ENCODE measurements around the gene NPIPB8.
A peak's percentile ranks its signal among the peaks of the same experiment; 100 is the strongest.
"Not testable (repeated sequence)": the region's sequence is repeated elsewhere in the genome, so short reads cannot be mapped to it uniquely, and the experiment has no call there.

The NPIPB8 gene

GRCh38 chr16:28637765-28638164 lies at the start of gene NPIPB8:
NPIPB8 (plus strand) TSS chr16:28638065; CDS start chr16:28638361, 296 bp downstream.
- not testable (repeated sequence) for DNase-seq

DNA sequence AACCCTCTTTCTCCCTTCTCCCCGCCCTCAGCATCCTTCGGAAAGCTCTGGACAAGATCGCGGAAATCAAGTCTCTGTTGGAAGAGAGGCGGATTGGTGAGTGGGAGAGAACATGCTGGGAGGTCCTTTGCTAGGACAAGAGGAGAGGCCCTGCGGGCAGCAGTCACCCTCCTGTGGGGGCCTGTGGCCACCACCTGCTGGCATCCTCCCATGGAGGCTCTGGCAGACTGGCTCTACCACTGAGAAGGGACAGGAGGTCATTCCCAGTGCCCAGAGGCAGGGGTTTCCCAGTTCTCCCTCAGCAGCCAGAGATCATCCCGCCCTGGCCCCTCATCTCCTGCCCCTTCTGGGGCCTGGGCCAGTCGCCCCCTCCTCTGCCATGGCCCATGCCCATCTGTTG lies 48.8 kb upstream of the NPIPB8 start:
- no peak for DNase-seq

- DNase-seq = no peak
Measured at GRCh38 chr16:28589930-28590329, 47.9 kb upstream of the NPIPB8 start.

- no peak for DNase-seq
Measured at GRCh38 chr16:28590384-28591340, 47.2 kb upstream of the NPIPB8 start.

DNA sequence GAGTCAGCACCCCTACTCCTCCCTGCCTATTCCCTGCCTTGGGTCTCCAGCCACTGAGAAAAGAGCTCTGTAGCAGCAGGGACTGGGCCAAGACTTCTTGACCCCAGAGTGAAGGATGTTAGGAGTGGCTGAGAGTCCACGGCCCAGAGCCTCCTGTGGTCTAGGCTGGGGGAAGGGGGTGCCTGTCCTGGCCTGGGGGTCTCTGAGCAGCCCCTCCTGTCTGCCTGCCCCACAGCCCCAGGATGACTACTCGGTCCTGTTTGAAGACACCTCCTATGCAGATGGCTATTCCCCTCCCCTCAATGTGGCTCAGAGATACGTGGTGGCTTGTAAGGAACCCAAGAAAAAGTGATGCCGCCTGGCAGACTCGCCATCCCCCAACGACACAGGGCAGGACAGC lies 46.5 kb upstream of the NPIPB8 start:
- no peak for DNase-seq

DNA sequence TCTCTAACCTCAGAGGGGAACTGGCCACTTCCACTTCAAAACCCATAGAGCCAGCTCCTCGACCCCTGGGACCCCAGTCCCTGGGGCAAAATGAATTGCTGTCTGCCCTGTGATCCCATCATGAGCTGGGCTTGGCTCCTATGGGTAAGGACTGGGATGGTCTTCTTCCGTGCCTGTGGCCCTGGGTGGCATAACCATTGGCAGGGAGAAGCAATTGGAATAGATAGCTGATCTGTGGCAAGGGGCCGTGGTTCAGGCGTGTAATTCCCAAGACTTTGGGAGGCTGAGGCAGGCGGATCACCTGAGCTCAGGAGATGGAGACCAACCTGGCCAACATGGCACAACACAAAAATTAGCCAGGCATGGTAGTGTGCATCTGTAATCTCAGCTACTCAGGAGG lies 45.4 kb upstream of the NPIPB8 start:
- DNase-seq = no peak

GRCh38 chr16:28592979-28593553 lies 44.8 kb upstream of the NPIPB8 start:
- no peak for DNase-seq

GRCh38 chr16:28595451-28595850 lies 42.4 kb upstream of the NPIPB8 start:
- not testable (repeated sequence) for DNase-seq

- DNase-seq = no peak
Measured at GRCh38 chr16:28596115-28596630, 41.7 kb upstream of the NPIPB8 start.

DNA sequence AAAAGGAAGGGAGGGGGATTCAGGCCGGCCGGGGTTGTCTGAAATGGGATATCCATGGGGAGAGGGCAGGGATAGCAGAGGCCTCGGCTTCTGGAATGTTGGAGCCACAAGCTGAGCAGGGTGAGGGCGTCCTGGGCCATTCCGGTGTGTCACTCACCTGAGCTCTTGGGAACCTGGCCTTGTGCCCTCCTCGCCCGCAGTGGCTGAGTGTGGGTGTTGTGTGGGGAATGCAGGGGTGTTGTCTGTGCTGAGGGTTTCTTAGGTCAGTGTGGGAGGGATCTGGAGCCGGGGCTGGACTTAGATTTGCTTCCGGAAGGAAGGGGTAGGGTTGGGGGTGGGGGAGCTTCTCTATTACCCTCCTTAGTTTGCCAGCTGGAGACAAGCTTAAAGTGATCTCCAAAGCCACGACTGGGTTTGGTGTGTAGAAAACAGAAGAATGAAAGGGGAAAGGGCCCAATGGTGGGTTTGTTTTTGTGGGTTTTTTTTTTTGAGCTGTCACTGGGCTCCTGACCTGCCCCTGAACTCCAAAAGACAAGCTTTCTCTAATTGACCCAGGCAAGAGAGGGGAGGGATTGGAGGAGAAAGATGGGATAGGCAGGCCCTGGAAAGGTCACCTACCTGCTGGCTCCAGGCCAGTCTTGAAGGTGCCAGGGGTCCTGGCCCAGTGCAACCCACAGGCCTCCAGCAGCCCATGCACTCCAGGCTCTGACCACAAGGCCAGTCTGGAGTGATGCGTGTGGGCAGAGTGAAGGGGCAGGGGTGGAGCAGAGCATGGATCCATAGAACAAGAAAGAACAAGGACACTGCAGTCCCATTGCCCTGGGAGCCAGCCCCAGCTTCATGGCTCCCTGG lies 40.8 kb upstream of the NPIPB8 start, which contains the start of gene SULT1A2:
TSS of gene SULT1A2 (minus strand) at position 211 of the 852 bp plus-strand sequence. CDS start 1,120 bp downstream, outside the sequence.
- DNase-seq = peak; percentile 74

- DNase-seq = peak; percentile 69
Measured at GRCh38 chr16:28597692-28598261, 40.1 kb upstream of the NPIPB8 start.

DNA sequence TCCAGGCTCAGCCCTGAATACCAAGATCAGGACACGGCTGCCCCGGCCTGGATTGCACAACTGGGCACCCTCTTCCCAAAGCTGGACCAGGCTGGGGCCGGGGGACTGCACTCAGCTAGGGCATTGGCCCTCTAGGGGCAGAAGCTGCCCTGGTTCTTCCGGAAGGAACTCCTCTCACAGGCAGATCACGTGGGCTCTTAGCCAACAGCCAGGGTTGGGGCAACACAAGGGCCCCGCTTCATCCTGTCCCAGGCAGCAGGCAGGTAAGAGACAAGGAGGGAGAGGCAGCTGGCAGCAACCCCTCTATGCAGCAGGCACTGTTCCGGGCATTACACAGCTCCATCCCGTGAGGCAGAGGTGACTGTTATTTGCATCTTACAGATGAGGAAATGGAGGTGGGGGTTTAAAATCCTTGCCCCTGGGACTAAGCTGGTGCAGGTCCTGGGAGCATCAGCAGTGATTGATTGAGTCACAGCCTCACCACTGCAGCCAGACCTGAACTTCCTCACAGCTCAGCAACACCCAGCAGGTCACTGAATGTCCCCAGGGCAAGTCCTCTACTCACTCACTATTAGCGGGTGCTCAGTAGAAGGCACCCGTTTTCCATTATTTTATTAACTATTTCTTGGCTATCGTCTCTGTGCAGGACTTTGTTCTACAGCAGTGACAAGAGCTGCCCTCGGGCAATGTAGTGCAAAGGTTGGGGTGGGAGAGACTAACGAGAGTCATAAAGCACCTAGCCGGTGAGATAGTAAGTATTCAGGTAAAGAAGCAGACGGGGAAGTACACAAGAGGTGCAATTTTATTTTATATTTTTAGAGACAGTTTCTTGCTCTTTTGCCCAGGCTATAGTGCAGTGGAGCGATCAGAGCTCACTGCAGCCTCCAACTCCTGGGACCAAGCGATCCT lies 38.2 kb upstream of the NPIPB8 start:
- not testable (repeated sequence) for DNase-seq

- not testable (repeated sequence) for DNase-seq
Measured at GRCh38 chr16:28600965-28601364, 36.9 kb upstream of the NPIPB8 start.

DNA sequence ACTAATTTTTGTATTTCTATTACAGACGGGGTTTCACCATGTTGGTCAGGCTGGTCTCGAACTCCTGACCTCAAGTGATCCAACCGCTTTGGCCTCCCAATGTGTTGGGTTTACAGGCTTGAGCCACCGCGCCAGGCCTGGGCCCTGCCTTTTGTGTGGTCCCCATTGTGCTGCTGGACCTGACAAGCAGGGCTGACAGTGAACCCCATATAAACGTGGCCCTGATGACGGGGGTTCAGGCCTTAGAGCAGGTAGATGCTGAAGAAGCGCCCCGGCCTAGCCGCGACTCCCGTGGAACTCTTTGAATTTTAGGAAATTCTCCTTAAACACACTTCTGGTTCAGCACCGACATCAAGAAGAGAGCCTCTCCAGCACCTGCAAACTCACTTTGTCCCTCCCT lies 36.3 kb upstream of the NPIPB8 start:
- not testable (repeated sequence) for DNase-seq

DNA sequence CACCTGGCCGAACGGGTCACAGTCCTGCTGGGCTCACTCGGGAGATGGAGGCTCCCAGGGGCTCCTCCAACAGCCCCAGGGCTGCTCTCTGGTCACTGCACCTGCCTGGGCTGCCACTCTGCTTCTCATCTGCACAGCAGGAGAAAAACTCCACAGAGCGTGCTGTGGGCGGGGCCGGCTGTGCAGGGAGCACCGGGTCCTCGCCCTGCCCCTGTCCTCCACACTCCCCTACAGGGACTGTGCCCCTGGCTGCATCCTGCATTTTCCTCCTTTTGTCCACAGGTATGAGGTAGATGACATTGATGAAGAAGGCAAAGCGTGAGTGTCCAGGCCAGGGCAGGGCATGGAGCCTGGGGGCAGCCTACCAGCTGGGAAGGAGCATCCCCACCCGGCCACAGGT lies 35.8 kb upstream of the NPIPB8 start:
- DNase-seq = not testable (repeated sequence)

DNA sequence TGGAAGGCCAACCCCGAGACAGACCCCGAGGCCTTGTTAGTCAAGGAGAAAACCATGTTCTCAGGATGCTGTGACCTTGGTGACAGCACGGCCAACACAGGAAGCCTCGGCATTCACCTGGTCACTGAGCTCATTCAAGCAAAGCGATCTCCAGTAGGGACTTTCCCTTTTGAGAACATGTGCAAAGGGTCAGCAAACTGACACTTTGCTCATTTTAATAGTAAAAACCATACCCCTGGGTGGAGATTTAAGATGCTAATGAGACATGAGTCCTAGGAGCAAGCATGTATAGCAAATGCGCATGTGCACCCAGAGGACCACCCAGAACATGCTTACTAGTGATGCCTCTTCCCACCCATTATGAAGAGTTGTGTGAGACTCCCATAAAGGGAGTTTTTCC lies 35.3 kb upstream of the NPIPB8 start:
- no peak for DNase-seq

DNA sequence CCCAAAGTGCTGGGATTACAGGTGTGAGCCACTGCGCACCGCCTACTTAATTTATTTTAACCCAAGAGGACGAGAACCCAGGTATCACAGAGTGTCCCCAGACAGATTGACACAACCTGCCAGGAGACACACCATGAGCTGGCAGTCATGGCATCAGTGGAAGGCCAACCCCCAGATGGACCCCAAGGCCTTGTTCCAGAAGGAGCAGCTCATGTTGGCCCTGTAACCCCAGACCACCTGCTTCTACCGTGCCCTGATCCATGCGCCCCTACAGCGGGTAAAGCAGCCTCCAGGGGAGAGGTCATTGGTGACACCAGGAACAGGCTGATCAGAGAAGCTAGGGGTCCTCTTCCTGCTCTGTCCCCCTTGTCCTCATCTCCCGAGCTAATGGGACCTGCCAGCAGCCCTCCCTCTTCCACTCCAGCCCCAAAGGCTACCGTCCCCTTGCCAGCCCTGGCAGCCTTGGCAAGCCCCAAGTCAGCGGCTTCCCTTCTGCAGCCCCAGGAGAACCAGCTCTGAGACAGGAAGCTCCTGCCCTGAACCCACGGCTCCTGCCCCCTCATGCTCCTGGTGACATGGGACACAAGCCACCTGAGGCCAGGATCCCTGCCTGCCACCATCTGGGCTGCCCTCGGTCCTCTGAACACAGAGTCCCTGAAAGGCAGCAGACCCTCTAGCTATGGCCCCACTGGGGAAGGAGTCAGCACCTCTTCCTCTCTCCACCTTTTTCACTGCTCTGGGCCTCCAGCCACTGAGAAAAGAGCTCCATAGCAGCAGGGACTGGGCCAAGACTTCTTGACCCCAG lies 34.3 kb upstream of the NPIPB8 start:
- no peak for DNase-seq

DNA sequence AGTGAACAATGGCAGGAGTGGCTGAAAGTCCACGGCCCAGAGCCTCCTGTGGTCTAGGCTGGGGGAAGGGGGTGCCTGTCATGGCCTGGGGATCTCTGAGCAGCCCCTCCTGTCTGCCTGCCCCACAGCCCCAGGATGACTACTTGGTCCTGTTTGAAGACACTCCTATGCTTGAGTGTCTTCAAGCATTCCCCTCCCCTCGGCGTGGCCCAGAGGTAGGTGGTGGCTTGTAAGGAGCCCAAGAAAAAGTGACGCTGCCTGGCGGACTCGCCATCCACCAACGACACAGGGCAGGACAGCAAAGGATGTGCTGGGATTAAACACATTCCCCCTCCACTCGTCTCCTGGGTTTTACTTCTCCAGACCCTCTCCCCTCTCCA lies 33.7 kb upstream of the NPIPB8 start:
- no peak for DNase-seq

GRCh38 chr16:28606291-28607115 lies 31.4 kb upstream of the NPIPB8 start:
- no peak for DNase-seq

All from islet precursor cell (in vitro differentiated cells).